Kidney glomerular epithelial cell (primary cell): Measurements from ENCODE around the gene METTL1.
A peak's percentile ranks its signal among the peaks of the same experiment; 100 is the strongest.
"Not testable (repeated sequence)": the region's sequence is repeated elsewhere in the genome, so short reads cannot be mapped to it uniquely, and the experiment has no call there.

Source experiments
- DNase-seq: peaks from one replicate; lab custom pipeline; 2025; lab: John Stamatoyannopoulos, UW

Gene METTL1

GRCh38 chr12:57796996-57797395 lies 25.1 kb upstream of the METTL1 start:
- DNase-seq, result no peak

DNA sequence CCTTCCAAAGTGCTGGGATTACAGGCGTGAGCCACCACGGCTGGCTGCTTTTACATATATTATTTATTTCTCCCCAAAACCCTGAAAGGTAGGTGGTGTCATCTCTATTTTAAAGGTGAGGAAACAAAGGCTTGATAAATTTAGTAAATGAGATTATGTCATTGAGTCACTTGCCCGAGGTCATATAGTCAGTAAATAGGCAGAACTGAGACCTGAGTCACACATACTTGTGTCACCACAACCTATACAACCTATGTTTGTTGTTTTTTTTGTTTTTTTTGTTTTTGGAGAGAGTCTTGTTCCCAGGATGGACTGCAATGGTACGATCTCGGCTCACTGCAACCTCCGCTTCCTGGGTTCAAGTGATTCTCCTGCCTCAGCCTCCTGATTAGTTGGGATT lies 23.4 kb upstream of the METTL1 start:
- no peak for DNase-seq

DNA sequence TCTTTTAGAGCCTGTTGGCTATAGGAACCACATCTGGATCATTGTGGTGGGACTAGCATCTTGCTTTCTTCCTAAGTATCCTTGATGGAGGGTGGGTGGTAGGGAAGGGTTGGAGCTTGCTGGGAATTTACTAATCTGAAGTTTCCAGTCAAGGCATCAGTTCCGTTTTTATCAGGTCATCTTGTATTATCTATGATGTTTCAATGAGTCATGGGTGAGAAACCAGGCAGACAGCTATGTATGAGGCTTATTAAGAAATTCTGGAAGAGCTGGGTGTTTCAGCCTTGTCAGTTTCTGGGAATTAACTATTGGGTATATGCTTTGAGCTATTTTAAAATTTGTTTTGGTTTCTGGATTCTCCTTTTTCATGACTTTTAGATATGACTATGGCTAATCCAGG lies 22.0 kb upstream of the METTL1 start:
- DNase-seq, result peak; percentile 59

DNA sequence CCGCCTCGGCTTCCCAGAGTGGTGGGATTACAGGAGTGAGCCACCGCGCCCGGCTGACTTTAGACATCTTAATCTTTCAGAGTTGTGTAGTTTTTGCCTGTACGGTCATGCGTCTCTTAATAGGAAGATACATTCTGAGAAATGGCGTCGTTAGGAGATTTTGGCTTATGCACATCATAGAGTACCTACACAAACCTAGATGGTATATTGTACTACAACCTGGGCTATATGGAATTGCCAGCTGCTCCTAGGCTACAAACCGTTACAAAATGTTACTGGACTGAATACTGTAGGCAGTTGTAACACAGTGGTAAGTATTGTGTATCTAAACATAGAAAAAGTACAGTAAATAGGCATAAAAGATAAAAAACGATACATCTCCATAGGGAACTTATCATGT lies 12.0 kb upstream of the METTL1 start:
- no peak for DNase-seq

GRCh38 chr12:57783466-57783801 lies 11.5 kb upstream of the METTL1 start:
- DNase-seq, result no peak

- DNase-seq, result peak; percentile 87
Measured at GRCh38 chr12:57782608-57783465, 10.9 kb upstream of the METTL1 start, which contains the start of gene TSFM. Gene TSFM (plus strand): TSS chr12:57782787. CDS start chr12:57782802, 15 bp downstream.

DNA sequence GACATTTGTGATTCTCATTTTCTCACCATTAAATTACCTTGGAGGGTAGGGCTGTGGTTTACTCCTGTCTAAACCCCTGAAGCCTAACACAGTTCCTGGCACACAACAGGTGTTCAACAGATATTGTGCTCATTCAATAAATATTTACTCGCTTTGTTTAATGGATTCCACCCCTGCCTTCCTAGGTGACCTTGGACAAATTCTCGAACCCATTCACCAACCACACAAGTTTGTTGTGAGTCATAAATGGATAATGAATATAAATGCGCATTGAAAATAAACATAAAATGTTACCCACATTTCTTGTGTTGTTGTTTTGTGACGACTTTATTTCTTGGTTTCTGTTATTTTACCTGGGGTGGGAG lies 10.3 kb upstream of the METTL1 start:
- DNase-seq, result no peak

GRCh38 chr12:57781801-57782200 lies 9.9 kb upstream of the METTL1 start:
- DNase-seq, result no peak

DNA sequence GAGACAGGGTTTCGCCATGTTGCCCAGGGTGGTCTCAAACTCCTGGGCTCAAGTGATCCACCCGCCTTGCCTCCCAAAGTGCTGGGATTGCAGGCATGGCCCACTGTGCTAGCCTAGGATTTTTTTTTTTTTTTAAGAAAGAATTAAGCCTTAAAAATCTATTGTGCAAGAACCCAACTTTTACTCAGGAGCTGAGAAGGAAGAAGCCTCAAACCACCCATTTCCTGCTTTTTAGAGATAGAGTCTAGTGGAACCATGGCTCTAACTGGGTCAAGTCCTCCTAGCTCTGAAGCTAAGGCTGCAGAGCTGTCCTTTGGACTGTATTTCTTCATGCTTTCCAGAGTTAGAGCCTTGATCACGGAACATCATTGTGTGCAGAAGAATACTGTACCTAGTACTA lies 9.3 kb upstream of the METTL1 start:
- no peak for DNase-seq

GRCh38 chr12:57780284-57780897 lies 8.5 kb upstream of the METTL1 start:
- no peak for DNase-seq

DNA sequence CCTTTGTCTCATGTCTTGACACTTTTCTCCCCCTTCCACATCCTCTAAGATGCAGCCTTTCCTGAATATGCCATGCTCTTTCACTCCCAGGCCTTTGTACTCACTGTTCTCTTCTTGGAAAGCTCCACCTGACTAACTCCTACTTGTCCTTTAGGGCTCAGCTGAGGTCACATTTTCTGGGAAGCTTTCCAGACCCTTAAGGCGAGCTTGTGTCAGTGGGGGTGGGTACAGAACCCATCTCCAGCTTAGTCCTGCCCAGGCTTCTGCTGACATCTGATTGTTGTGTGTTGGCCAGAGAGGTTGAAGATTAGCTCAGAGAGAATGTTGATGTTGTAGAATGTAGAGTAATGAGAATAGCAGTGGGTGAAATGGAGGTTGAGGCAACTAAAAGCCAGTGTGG lies 7.8 kb upstream of the METTL1 start:
- no peak for DNase-seq

- DNase-seq, result no peak
Measured at GRCh38 chr12:57777911-57778310, 6.0 kb upstream of the METTL1 start.

DNA sequence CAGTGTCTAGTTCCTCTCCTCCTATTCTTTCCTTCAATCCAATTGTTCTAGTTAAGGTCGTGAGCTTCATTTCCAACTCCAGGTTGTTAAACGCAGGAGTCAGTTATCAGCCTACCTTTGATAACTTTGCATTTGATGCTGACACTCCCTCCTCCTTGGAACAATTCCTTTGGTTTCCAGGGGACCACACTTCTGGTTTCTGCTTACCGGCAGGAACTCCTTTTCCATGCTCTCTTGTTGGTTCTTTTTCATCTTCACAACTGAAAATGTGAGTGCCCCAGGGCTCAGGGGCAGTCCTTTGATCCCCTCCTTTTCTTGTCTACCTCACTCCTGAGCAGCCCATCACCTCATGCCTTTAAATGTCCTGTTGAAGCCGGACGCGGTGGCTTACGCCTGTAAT lies 5.5 kb upstream of the METTL1 start:
- DNase-seq, result no peak

DNA sequence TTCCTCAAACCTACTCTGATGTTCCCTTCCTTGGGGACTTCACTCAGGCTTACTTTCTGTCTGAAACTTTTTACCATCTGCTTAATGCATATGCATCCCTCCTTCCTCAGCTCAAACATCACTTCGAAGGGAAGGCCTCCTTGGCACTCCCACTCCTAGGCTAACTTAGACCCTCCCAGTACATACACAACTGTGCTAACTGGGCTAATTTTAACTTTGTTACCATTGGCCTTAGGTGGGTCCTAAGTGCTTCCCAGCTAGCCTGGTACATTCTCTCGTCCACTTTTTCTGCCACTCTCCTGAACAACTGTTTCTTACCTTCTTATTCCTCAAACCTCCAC lies 4.3 kb upstream of the METTL1 start:
- DNase-seq, result no peak

DNA sequence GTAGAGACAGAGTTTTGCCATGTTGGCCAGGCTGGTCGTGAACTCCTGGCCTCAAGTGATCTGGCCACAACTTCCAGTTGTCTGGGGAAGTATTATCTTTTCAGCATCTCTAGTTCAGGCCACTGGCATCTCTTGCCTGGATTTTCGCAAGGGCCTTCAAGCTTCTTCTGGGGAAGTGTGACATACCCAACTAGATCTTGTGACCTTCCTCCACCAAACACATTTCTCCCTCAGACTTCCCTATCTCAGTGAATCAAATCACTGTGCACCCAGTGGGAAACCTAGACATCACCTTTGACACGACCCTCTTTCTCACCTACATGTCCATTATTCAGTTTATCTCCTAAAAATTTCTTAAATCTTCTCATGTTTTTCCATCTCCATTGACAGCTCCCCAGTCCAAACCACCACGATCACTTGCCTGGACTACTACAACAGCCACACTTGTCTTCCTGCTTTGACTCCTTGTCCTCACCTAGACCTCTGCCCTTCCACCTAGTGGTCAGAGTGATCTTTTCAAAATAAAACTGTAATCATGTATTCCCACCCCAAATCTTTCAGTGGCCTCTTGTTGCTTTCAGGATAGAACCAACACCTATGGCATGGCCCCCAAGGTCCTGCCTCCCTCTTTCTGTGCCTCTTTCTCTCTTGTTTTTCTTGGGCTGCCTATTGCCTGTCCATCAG lies 3.8 kb upstream of the METTL1 start:
- no peak for DNase-seq

GRCh38 chr12:57775044-57775443 lies 3.1 kb upstream of the METTL1 start:
- no peak for DNase-seq

- not testable (repeated sequence) for DNase-seq
Measured at GRCh38 chr12:57774634-57775033, 2.7 kb upstream of the METTL1 start.

GRCh38 chr12:57772429-57773322 lies 771 bp upstream of the METTL1 start, which contains the start of gene EEF1AKMT3:
Gene EEF1AKMT3 (plus strand): TSS chr12:57772614. CDS start chr12:57772725, 111 bp downstream.
- DNase-seq, result peak; percentile 42

DNA sequence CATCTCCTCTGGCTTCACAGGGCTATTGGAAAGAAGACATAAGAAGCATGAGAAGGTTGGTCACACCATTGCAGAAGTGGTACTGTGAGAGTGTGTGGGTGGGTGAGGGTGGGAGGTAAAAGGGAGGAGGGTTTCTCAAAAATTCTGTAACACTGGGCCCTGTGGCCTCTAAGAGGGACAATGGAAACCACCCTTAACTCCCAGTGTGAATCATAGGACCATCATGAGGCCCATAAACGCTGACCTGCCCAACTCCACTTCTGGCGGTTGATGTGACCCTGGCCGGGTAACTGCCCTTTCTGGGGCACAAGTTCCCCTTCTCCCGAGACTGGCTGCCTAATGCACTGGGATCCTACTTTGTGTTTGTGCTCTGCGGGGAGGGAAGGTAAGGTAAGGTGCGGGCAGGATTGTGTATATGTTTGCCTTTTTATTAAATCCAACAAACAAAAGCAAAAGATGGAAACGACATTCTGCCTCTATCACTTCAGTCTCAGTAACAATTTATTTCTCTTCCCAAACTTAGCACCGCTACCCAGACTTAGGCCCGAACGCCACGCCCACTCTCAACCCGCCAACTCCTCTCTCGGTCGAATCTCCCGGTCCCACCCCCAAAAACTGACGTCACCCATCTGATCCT lies 551 bp downstream of the METTL1 start:
- peak; percentile 86 for DNase-seq

- no peak for DNase-seq
Measured at GRCh38 chr12:57770734-57771133, 1.2 kb downstream of the METTL1 start.

- no peak for DNase-seq
Measured at GRCh38 chr12:57769594-57769993, 2.3 kb downstream of the METTL1 start.

GRCh38 chr12:57767876-57768275 lies 4.0 kb downstream of the METTL1 start:
- DNase-seq, result no peak
